Activated T-cell treated with anti-CD3 and anti-CD28 coated beads, Interleukin-2, amount 50 U/mL, for 72 hours (primary cell): ENCODE data around the gene FREM2. TPM values are rescaled to one million over a fixed set of nuclear protein-coding genes. Genes with fewer than 3 reads are reported as not detected.

Source experiments
- ATAC-seq, 2 donors: fragments of 150-1000 bp; cut with Tn5 transposase; replicated peaks in 1 of 2; 2 replicates each; pipeline ENCODE4 v1.10.0; 2021; ENCODE audit warnings: moderate library complexity in 2 of 2, mild to moderate bottlenecking in 1 of 2
- DNase-seq, 2 donors: peaks; one replicate each; pipeline ENCODE4 v3.0.0; 2021 to 2022; ENCODE audit warnings: mixed read lengths in 1 of 2
- H3K27ac Mint-ChIP-seq: one replicate; pipeline ENCODE4 v1.8.0; 2022; ENCODE audit warnings: mild to moderate bottlenecking, moderate library complexity, mixed read lengths
- H3K27me3 Mint-ChIP-seq: one replicate; pipeline ENCODE4 v1.8.0; 2022; ENCODE audit warnings: low read depth, mixed read lengths
- H3K36me3 Mint-ChIP-seq, 2 donors: one replicate each; pipeline ENCODE4 v1.8.0; 2022; ENCODE audit warnings: mixed read lengths in 2 of 2, mild to moderate bottlenecking in 1 of 2; ENCODE audit not compliant: insufficient read depth in 2 of 2
- H3K4me1 Mint-ChIP-seq: one replicate; pipeline ENCODE4 v1.8.0; 2022; ENCODE audit warnings: low read depth, mixed read lengths
- H3K4me3 Mint-ChIP-seq, 2 donors: one replicate each; pipeline ENCODE4 v1.8.0; 2022; ENCODE audit warnings: mild to moderate bottlenecking in 2 of 2, mixed read lengths in 2 of 2, moderate library complexity in 2 of 2
- H3K9me3 Mint-ChIP-seq, 2 donors: one replicate each; pipeline ENCODE4 v1.8.0; 2022; ENCODE audit warnings: mixed read lengths in 2 of 2
- total RNA-seq, 2 donors: library from RNA; stranded (reverse); gene quantifications; one replicate each; pipeline ENCODE4 v1.2.3, GENCODE V29; 2022

Gene FREM2
- total RNA-seq: under 1 TPM; 0.02 TPM

GRCh38 chr13:38686577-38687245, at the start of gene FREM2:
Gene FREM2 (plus strand): TSS chr13:38687077. CDS start chr13:38687345, 268 bp downstream.
- peaks cover 9% of the 10 kb centered on the region for H3K27me3 Mint-ChIP-seq
- no peaks in the 10 kb centered on the region for H3K36me3 Mint-ChIP-seq
- H3K9me3 Mint-ChIP-seq: no peaks in the 10 kb centered on the region
- peak within 1 kb of the TSS; percentile 49 to 51 for H3K4me3 Mint-ChIP-seq
- H3K4me1 Mint-ChIP-seq: no peaks in the 10 kb centered on the region
- DNase-seq (no peak), ATAC-seq (no peak)
- no peak within 1 kb of the TSS for H3K27ac Mint-ChIP-seq

DNA sequence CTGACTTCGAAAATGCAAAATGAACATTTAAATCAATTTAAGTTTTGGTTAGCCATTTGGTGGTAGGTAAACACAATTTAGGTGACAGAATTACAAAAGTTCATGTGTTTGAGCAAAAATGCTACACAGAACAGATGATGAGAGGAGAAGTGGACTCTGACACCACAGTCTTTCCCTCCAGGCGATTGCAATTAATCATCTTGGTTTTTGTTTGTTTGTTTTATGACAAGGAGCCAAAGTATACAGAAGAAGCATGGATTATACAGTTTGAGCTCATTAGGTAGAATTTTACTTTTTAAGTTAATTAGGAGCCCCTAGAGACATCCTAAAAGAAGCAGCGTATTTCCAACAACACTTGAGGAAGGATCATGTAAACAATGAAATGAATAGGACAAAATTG, 49.3 kb upstream of the FREM2 start:
- DNase-seq: no peak
- H3K4me1 Mint-ChIP-seq: no peaks in the 10 kb centered on the region

GRCh38 chr13:38641164-38641948, 45.5 kb upstream of the FREM2 start:
- Mint-ChIP-seq H3K9me3 (no peaks in the 10 kb centered on the region), H3K4me3 (no peak overlapping the region), H3K27ac (no peak overlapping the region)

More for the DNA sequence above, 49.3 kb upstream of the FREM2 start:
- Mint-ChIP-seq H3K27ac (no peak overlapping the region), H3K27me3 (no peaks in the 10 kb centered on the region), H3K9me3 (no peaks in the 10 kb centered on the region), H3K4me3 (no peak overlapping the region), H3K36me3 (no peaks in the 10 kb centered on the region)
- no peak for ATAC-seq

GRCh38 chr13:38647312-38647711, 39.6 kb upstream of the FREM2 start:
- Mint-ChIP-seq H3K9me3 (no peaks in the 10 kb centered on the region), H3K27ac (no peak overlapping the region)
- no peak for DNase-seq

More at GRCh38 chr13:38641164-38641948, 45.5 kb upstream of the FREM2 start:
- Mint-ChIP-seq H3K36me3 (no peaks in the 10 kb centered on the region), H3K4me1 (no peaks in the 10 kb centered on the region), H3K27me3 (no peaks in the 10 kb centered on the region)
- no peak for ATAC-seq
- DNase-seq: no peak

GRCh38 chr13:38648912-38649311, 38.0 kb upstream of the FREM2 start:
- Mint-ChIP-seq H3K9me3 (no peaks in the 10 kb centered on the region), H3K27me3 (no peaks in the 10 kb centered on the region), H3K4me1 (no peaks in the 10 kb centered on the region), H3K27ac (no peak overlapping the region), H3K36me3 (no peaks in the 10 kb centered on the region), H3K4me3 (no peak overlapping the region)
- DNase-seq: no peak
- ATAC-seq: no peak

More at GRCh38 chr13:38647312-38647711, 39.6 kb upstream of the FREM2 start:
- ATAC-seq: no peak
- H3K27me3 Mint-ChIP-seq: no peaks in the 10 kb centered on the region
- H3K36me3 Mint-ChIP-seq: no peaks in the 10 kb centered on the region
- H3K4me1 Mint-ChIP-seq: no peaks in the 10 kb centered on the region
- no peak overlapping the region for H3K4me3 Mint-ChIP-seq

- H3K4me3 Mint-ChIP-seq: no peak overlapping the region
- H3K9me3 Mint-ChIP-seq: no peaks in the 10 kb centered on the region
- H3K27ac Mint-ChIP-seq: no peak overlapping the region
These were observed 30.2 kb upstream of the FREM2 start for GRCh38 chr13:38656699-38657098.

GRCh38 chr13:38657191-38657590, 29.7 kb upstream of the FREM2 start:
- no peak for DNase-seq
- no peak for ATAC-seq
- Mint-ChIP-seq H3K36me3 (no peaks in the 10 kb centered on the region), H3K9me3 (no peaks in the 10 kb centered on the region), H3K27me3 (no peaks in the 10 kb centered on the region), H3K4me3 (no peak overlapping the region), H3K4me1 (no peaks in the 10 kb centered on the region), H3K27ac (no peak overlapping the region)

More at GRCh38 chr13:38656699-38657098, 30.2 kb upstream of the FREM2 start:
- Mint-ChIP-seq H3K36me3 (no peaks in the 10 kb centered on the region), H3K4me1 (no peaks in the 10 kb centered on the region), H3K27me3 (no peaks in the 10 kb centered on the region)
- DNase-seq (no peak), ATAC-seq (no peak)

GRCh38 chr13:38658906-38659305, 28.0 kb upstream of the FREM2 start:
- Mint-ChIP-seq H3K27ac (no peak overlapping the region), H3K4me3 (no peak overlapping the region), H3K9me3 (no peaks in the 10 kb centered on the region), H3K36me3 (no peaks in the 10 kb centered on the region), H3K27me3 (no peaks in the 10 kb centered on the region), H3K4me1 (no peaks in the 10 kb centered on the region)
- ATAC-seq (no peak), DNase-seq (no peak)

DNA sequence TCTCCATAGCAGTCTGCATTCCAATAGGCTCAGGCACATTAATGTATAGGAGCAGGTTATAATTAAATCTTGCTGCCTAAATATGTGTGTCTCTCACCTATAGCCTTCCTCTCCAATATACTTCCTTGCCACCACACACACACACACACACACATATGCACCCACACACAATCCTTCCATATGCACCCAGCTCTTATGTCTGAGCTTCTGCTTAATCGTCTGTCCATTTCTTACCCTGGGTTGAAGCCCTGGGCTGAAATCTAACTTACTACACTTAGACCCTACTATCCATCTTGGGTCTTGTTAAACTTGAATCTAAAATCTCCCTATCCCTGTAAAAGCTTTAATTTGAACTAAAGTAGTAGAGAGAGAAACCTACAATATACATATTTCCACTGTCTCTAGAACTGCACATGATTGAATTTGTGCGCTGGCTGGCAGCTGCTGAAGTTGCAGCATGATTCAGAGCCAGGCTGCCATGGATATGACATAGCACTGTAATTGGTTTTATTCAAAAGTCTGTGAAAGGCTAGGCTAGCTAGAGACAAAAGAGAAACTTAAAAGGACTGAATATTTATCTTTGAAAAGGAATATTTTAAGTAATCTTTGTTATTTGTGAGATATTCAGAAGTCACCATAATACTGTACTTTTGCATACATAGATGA, 25.7 kb upstream of the FREM2 start:
- H3K9me3 Mint-ChIP-seq: no peaks in the 10 kb centered on the region
- no peak overlapping the region for H3K27ac Mint-ChIP-seq
- H3K27me3 Mint-ChIP-seq: no peaks in the 10 kb centered on the region
- DNase-seq: no peak
- H3K4me1 Mint-ChIP-seq: no peaks in the 10 kb centered on the region
- no peak for ATAC-seq
- no peak overlapping the region for H3K4me3 Mint-ChIP-seq
- no peaks in the 10 kb centered on the region for H3K36me3 Mint-ChIP-seq

- no peak overlapping the region for H3K4me3 Mint-ChIP-seq
- H3K4me1 Mint-ChIP-seq: no peaks in the 10 kb centered on the region
- no peaks in the 10 kb centered on the region for H3K9me3 Mint-ChIP-seq
- DNase-seq (no peak), ATAC-seq (no peak)
- H3K27ac Mint-ChIP-seq: no peak overlapping the region
- no peaks in the 10 kb centered on the region for H3K27me3 Mint-ChIP-seq
- no peaks in the 10 kb centered on the region for H3K36me3 Mint-ChIP-seq
These were observed 24.5 kb upstream of the FREM2 start for GRCh38 chr13:38662362-38662761.

- ATAC-seq (no peak), DNase-seq (no peak)
- Mint-ChIP-seq H3K27me3 (no peaks in the 10 kb centered on the region), H3K4me3 (no peak overlapping the region), H3K36me3 (no peaks in the 10 kb centered on the region), H3K9me3 (peaks cover 0 to 1% of the 10 kb centered on the region in 2 donors), H3K27ac (no peak overlapping the region), H3K4me1 (no peaks in the 10 kb centered on the region)
These were observed 22.0 kb upstream of the FREM2 start for GRCh38 chr13:38664906-38665305.

DNA sequence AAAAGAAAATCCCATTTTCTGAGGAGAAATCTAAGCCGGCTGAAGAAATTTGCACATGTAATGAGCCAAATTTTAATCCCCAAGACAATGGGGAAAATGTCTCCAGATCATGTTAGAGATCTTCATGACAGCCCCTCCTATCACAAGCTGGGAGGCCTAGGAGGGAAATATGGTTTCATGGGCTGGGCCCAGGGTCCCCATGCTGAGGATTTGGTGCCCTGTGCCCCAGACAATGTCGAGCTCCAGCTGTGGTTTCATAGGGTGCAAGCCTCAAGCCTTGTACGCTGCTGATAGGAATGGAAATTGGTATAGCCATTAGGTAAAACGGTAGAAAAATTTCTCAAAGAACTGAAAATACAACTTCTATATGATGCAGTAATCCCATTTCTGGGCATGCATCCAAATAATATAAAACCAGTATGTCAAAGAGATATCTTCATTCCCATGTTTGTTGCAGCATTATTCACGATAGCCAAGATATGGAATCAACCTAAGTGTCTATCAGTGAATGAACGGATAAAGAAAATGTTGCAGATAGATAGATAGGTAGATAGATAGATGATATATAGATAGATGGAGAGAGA, 19.3 kb upstream of the FREM2 start:
- H3K27ac Mint-ChIP-seq: no peak overlapping the region
- no peak for DNase-seq
- no peaks in the 10 kb centered on the region for H3K36me3 Mint-ChIP-seq
- H3K4me3 Mint-ChIP-seq: no peak overlapping the region
- no peaks in the 10 kb centered on the region for H3K27me3 Mint-ChIP-seq
- no peak for ATAC-seq
- peaks cover 0 to 1% of the 10 kb centered on the region in 2 donors for H3K9me3 Mint-ChIP-seq
- no peaks in the 10 kb centered on the region for H3K4me1 Mint-ChIP-seq
